Lower lobe of right lung (tissue), 2 donors: ENCODE results near the gene RCOR1. TPM values are rescaled to one million over a fixed set of nuclear protein-coding genes. Genes with fewer than 3 reads are reported as not detected.

ENCODE experiments used
- ATAC-seq, 2 donors: fragments of 200-7000 bp; cut with Tn5 transposase; one replicate each; pipeline ENCODE4 v1.9.1; 2020 to 2022; ENCODE audit warnings: mild to moderate bottlenecking in 2 of 2, moderate library complexity in 2 of 2
- DNase-seq: peaks from one replicate; pipeline ENCODE4 v3.0.0-alpha.2; 2020
- H3K27ac ChIP-seq: fragments of 200-600 bp; one replicate; pipeline ENCODE4 v1.8.0; 2022
- H3K27me3 ChIP-seq: fragments of 200-600 bp; one replicate; pipeline ENCODE4 v1.8.0; 2022; ENCODE audit warnings: low read depth
- H3K36me3 ChIP-seq: fragments of 200-600 bp; one replicate; pipeline ENCODE4 v1.8.0; 2022; ENCODE audit warnings: mild to moderate bottlenecking
- H3K4me1 ChIP-seq: fragments of 200-600 bp; one replicate; pipeline ENCODE4 v1.8.0; 2022
- H3K4me3 ChIP-seq: fragments of 200-600 bp; one replicate; pipeline ENCODE4 v1.8.0; 2022; ENCODE audit warnings: mild to moderate bottlenecking
- H3K9me3 ChIP-seq: fragments of 200-600 bp; one replicate; pipeline ENCODE4 v1.8.0; 2022
- CTCF ChIP-seq: fragments of 200-600 bp; IDR thresholded peaks from one replicate; pipeline ENCODE4 v1.8.0; 2022; ENCODE audit warnings: antibody characterized with exemption, mild to moderate bottlenecking
- intact Hi-C: fragments of 100-400 bp; cut with DNase I; formaldehyde crosslinking; loops from one replicate; pipeline ENCODE4 v1.11.0; 2022
- total RNA-seq: library from RNA; stranded (reverse); fragmentation: NEBNext Ultra II Directional; extraction: Animal tissue kit (Norgen Biotek cat#: 25700); gene quantifications from one replicate; pipeline ENCODE4 v1.2.1, GENCODE V29; 2021
- donor health status: DM: no; HTN: yes; CAD: no; lungs with severe emphysema.

The RCOR1 gene
- total RNA-seq, 1 donor from 2014 or later: 53.6 TPM

GRCh38 chr14:102646615-102647014 is 54.2 kb downstream of the RCOR1 start:
- DNase-seq: no peak
- intact Hi-C loops: no loop called here
- ATAC-seq: no peak
- TF ChIP-seq CTCF: no peak
- H3K36me3 ChIP-seq: no peaks in the 10 kb centered on the region
- no peaks in the 10 kb centered on the region for H3K27me3 ChIP-seq
- peaks cover 43% of the 10 kb centered on the region for H3K4me1 ChIP-seq
- no peak overlapping the region for H3K27ac ChIP-seq
- no peaks in the 10 kb centered on the region for H3K9me3 ChIP-seq
- no peak overlapping the region for H3K4me3 ChIP-seq

- H3K27me3 ChIP-seq: no peaks in the 10 kb centered on the region
- H3K4me3 ChIP-seq: no peak overlapping the region
- no peaks in the 10 kb centered on the region for H3K9me3 ChIP-seq
- no peaks in the 10 kb centered on the region for H3K36me3 ChIP-seq
- DNase-seq (no peak), ATAC-seq (peak in 1 of 2 donors; percentile 30)
- peaks cover 31% of the 10 kb centered on the region for H3K4me1 ChIP-seq
- TF ChIP-seq CTCF: no peak
- intact Hi-C loops: no loop called here
- no peak overlapping the region for H3K27ac ChIP-seq
These were observed 59.7 kb downstream of the RCOR1 start for GRCh38 chr14:102652194-102652593.

GRCh38 chr14:102654298-102654697 is 61.8 kb downstream of the RCOR1 start:
- no peaks in the 10 kb centered on the region for H3K9me3 ChIP-seq
- no peaks in the 10 kb centered on the region for H3K36me3 ChIP-seq
- intact Hi-C loops: no loop called here
- DNase-seq (no peak), ATAC-seq (no peak)
- H3K4me1 ChIP-seq: peaks cover 30% of the 10 kb centered on the region
- no peaks in the 10 kb centered on the region for H3K27me3 ChIP-seq
- H3K27ac ChIP-seq: no peak overlapping the region
- no peak overlapping the region for H3K4me3 ChIP-seq
- TF ChIP-seq CTCF: no peak

GRCh38 chr14:102655137-102655536 is 62.7 kb downstream of the RCOR1 start:
- H3K4me3 ChIP-seq: no peak overlapping the region
- H3K27me3 ChIP-seq: no peaks in the 10 kb centered on the region
- H3K36me3 ChIP-seq: no peaks in the 10 kb centered on the region
- ATAC-seq: peak in 1 of 2 donors; percentile 65
- peaks cover 30% of the 10 kb centered on the region for H3K4me1 ChIP-seq
- H3K9me3 ChIP-seq: no peaks in the 10 kb centered on the region
- TF ChIP-seq CTCF: no peak
- peak overlapping the region; percentile 18 for H3K27ac ChIP-seq
- no peak for DNase-seq
- intact Hi-C loops: no loop called here

- Histone ChIP-seq H3K27me3 (no peaks in the 10 kb centered on the region), H3K4me3 (no peak overlapping the region), H3K4me1 (peaks cover 18% of the 10 kb centered on the region), H3K9me3 (no peaks in the 10 kb centered on the region), H3K27ac (no peak overlapping the region), H3K36me3 (no peaks in the 10 kb centered on the region)
- DNase-seq: no peak
- intact Hi-C loops: no loop called here
- TF ChIP-seq CTCF: no peak
- no peak for ATAC-seq
These were observed 67.3 kb downstream of the RCOR1 start for GRCh38 chr14:102659797-102660196.

GRCh38 chr14:102661614-102662013 is 69.2 kb downstream of the RCOR1 start:
- Histone ChIP-seq H3K27me3 (no peaks in the 10 kb centered on the region), H3K36me3 (no peaks in the 10 kb centered on the region), H3K9me3 (no peaks in the 10 kb centered on the region), H3K4me3 (no peak overlapping the region), H3K27ac (no peak overlapping the region), H3K4me1 (peaks cover 22% of the 10 kb centered on the region)
- ATAC-seq: no peak
- TF ChIP-seq CTCF: no peak
- no peak for DNase-seq
- intact Hi-C loops: no loop called here
